GM12865 (cell line): ENCODE results near the gene CD47.

Source experiments
- DNase-seq: peaks from one replicate; pipeline ENCODE4 v3.0.0; 2010; ENCODE audit warnings: low read depth
- H3K4me3 ChIP-seq: 2 replicates; pipeline ENCODE4 v1.5.1; 2011; ENCODE audit warnings: mild to moderate bottlenecking, low read depth, low read length, control low read depth
- CTCF ChIP-seq: IDR thresholded peaks from 2 replicates; pipeline ENCODE4 v1.5.1; 2011; ENCODE audit warnings: low read length, control low read depth, low read depth, inconsistent platforms; ENCODE audit not compliant: insufficient read depth; ENCODE audit errors: missing control alignments

Gene CD47

GRCh38 chr3:108085810-108086350 is 5.0 kb downstream of the CD47 start:
- TF ChIP-seq CTCF: no peak
- H3K4me3 ChIP-seq: no peak overlapping the region
- no peak for DNase-seq

DNA sequence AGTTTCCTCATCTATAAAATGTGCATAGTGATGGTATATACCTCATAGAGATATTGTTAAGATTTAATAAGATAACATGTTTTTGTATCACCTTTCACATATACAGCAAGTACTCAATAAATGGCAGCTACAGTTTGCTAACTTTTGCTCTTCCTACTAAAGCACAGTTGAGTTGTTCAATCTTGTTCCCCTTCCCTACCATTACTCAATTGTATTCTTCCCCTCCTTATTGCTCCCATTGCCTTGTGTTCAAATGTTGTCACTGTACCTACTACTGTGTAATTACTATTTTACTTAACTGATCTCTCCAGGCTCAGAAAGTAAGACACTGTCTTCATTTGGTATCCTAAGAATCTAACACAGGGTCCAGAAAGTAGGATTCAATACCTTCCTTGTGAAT is 5.5 kb downstream of the CD47 start:
- no peak overlapping the region for H3K4me3 ChIP-seq
- TF ChIP-seq CTCF: no peak
- no peak for DNase-seq

DNA sequence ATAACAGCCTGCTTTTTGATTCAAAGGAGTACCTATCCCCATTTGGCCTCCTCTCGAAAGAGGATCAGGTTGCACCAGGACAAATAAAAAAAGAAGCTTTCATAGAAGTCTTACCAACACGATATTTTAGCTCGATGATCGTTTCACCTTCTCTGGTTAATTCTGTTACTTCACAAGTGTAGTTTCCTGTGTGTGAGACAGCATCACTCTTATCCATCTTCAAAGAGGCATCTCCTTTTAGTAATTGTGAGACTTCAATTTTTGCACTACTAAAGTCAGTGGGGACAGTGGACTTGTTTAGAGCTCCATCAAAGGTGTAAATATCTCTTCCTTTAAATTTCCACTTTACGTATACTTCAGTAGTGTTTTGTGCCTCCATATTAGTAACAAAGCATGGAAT is 11.0 kb downstream of the CD47 start:
- no peak overlapping the region for H3K4me3 ChIP-seq
- DNase-seq: no peak
- TF ChIP-seq CTCF: no peak

DNA sequence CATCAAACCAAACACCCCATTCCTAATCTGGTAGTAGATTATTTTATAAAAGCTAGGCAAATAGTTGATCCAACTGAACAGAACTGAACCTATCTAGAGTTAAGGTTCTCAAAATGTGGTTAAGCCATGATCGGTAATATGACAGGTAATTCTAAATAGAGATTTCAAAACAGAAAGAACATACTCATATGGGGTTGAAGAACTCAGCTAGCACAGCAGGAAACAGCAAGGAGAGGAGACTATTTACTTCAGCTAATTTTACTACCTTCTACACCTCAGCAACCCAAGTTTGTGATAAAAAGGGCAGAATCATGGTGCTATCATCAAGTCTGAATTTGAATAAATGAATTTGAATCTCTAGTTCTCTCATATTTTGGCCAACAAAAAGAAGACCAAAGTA is 11.8 kb downstream of the CD47 start:
- H3K4me3 ChIP-seq: no peak overlapping the region
- DNase-seq: no peak
- no peak for TF ChIP-seq CTCF

- TF ChIP-seq CTCF: no peak
- H3K4me3 ChIP-seq: no peak overlapping the region
- no peak for DNase-seq
Measured at GRCh38 chr3:108076564-108076963, 14.3 kb downstream of the CD47 start.

- no peak for TF ChIP-seq CTCF
- H3K4me3 ChIP-seq: no peak overlapping the region
- DNase-seq: no peak
Measured at GRCh38 chr3:108073764-108074431, 16.9 kb downstream of the CD47 start.

DNA sequence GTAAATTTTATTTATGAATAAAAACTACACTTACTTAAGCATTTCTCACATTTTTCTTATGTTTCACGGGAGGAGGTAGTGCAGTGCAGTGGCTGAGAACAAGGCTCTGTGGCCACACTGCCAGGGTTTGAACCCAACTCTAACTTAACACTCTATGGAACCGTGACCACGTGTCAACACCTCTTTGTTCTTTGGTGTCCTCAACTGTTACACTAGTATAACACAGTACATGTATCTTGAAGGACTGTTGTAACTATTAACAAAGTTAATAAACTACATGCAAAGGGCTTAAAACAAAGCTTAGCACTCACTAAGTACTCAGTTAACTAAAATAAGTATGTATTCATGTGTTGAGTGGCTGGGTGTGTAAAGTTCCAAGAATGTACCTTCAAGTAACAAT is 19.5 kb downstream of the CD47 start:
- TF ChIP-seq CTCF: no peak
- DNase-seq: no peak
- no peak overlapping the region for H3K4me3 ChIP-seq
